TTC549 (cell line): ENCODE results near the gene CDH12.
"Not testable (repeated sequence)": the region's sequence is repeated elsewhere in the genome, so short reads cannot be mapped to it uniquely, and the experiment has no call there.

Source experiments
- FAIRE-seq: peaks from 2 replicates; lab custom pipeline; 2012; peaks lifted over from hg19 to GRCh38; lab: Jason Lieb, UNC

CDH12 gene

DNA sequence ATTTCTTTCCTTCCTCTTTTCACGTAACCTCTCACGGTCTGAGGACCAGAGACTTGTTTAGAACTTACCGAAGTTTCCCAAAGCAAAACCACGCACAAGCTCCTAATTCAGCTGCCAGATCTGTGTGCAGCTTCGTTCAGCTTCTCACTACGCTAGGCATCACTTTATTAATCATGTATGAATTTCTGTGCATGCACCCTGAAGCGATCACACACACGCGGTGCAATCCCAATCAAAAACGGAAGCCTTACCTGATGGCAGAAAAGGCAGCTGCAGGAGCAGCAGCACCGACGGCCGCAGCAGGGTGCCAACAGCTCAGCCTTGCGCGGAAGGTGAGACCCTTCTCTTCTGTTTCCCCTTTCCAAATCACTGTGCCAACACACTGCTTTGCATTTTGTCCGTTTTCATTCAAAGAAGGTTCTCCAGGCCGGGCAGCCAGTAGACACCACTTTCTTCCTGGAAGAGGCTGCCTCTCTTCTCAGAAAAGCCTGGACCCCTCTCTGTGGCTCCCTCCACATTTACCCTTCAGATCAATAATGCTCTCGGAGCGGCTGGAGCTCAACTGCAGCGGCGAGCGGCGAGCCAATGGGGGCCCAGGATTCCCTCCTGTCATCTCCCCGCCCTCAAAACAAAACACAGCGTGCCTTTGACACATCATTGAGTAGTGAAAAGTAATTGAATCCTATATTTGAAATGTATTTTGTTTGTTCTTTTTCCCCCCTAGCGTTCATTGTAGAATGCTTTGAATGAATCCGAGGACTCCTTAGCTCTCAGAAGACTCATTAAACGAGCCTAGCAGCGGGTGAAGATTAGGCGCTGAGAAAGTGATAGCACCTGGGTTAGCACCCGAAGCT lies at the start of gene CDH12:
Gene CDH12 (minus strand): TSS at position 538 of the 854 bp plus-strand sequence.
- no peak for FAIRE-seq

DNA sequence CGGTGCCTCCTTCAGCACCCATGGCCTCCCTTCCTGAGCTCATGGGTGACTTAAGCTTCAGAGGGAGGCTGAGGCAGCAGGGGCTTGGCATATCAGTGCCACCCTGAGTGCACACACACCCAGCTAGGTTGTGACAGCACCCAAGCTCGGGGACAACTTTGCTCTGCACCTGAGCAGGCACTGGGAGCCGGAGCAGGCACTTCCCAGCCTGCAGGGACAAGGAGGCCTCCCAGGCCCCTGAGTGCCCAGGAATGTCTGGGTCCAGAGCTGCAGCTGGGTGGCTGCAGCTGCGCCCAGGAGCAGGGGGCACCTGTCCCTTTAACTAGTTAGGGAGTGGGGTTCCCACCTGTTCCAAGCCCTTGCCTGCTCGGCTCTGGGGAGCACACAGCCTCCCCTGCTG lies 48.7 kb upstream of the CDH12 start:
- FAIRE-seq, result no peak

DNA sequence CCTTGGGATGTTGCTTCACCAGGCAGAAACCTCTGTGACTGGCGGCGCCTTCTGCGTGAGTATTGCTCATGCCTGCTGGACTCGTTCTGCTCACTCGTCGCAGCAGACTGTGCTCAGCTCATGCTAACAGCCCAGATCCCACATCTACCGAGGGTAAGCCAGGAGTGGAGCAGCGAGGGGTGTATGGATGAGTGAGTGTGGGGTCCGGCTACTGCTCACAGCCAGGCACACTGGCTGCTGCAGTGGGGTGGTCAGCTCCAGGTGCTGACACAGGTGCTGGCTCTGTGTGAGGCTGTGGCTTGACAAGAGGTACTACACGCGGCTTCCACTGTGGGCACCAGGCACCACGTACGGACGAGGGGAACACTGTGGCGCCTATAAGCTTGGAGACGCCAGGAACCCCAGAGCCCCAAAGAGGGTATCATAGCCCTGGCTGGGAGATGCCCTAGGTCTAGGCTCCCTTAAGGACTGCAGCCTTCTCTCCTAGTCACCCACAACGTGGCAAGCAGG lies 47.7 kb upstream of the CDH12 start:
- FAIRE-seq, result no peak

DNA sequence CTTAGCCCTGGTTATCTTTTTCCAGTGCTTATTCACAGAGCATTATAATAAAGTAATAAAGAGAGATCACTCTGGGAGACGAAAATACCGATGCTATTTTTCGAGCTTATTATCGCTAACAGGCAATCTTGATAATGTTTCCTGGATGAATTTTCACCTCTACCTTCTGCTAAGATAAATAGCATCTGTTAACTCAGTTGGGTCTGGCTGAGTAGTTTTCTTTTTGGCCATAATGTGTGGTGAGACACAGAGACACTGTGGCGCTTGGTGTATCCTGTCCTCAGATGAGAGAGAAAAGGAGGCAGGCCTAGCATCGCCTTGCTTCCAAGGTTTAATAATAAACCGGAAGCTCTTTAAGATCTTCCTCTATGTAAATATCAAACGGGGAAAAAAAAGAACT lies 46.2 kb upstream of the CDH12 start:
- no peak for FAIRE-seq

DNA sequence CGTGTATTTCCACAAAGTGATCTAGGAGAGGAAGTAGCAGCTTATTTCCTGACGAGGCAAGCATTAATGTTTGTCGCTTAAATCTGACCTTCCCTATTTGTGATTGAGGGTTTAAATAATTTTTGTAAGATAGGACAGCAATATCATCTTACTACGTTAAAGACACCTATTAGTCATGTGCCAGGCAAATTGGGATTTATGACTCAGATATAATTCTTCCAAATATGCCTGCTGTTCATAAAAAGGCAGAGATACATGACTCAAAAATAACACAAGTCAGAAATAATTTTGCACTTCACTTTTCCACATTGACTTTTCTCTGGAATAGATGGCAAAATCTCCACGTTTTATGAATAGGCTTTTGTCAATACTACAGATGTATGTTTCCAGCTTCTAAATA lies 43.0 kb upstream of the CDH12 start:
- FAIRE-seq, result no peak

DNA sequence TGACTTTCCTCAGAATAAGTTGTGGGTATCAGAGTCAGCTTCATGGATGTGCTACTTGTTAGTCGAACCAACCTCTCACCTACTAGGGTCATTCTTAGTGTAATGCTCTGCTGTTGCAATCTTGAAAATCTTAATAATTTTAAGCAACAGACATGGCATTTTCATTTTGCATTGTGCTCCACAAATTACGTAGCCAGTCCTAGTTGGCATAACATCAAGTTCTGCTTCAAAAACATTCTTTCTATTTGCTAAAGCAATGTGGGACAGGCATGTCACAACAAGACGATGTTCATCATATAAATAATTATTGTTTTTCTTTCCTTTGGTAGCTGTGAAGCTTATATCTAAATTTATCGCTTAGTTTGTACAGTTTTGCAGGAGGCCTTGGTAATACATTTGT lies 39.3 kb upstream of the CDH12 start:
- FAIRE-seq, result no peak

DNA sequence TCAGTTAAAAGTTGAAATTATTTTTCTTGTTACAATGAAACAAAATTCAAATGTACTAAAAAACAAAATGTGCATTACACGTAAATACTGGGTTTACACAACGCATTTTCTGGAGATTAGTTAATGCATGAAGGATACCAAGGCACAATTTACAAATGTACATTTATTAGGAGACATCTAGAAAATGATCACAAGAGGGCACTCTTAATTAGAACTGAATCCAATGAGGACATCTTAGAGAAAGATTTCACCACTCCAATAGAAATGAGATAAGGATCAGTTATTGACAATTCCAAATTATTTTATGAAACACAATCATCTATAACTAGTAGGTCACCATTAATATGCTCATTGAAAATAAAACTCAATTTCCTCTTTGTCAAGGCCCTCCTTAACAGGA lies 36.6 kb upstream of the CDH12 start:
- FAIRE-seq, result no peak

DNA sequence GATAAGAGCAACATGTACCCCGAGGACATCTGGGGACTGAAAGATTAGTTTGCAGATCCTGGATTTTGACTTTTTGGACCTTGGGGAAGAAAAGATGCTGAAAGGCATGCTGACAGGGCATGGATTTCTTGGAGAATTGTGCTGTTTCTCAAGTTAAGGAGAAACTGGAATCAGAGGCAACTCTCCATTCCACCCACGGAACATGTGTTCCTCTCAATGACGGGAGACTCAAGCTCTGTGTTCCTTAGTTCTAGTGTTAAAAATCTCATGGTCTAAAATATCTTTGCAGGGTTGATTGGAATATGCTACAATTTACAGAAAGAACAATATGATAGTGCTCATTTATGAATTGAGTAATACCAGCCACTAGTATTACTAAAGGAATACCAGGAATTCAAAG lies 34.4 kb upstream of the CDH12 start:
- no peak for FAIRE-seq

DNA sequence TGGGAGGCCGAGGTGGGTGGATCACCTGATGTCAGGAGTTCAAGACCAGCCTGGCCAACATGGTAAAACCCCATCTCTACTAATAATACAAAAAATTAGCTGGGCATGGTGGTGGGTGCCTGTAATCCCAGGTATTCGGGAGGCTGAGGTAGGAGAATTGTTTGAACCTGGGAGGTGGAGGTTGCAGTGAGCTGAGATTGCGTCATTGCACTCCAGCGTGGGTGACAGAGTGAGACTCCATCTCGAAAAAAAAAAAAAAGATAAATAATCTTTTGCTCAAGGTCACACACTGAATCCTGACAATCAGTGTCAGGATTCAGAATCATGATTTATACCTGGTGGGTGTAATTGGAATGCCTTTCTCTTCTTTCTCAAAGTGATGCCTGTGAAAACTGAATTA lies 5.8 kb upstream of the CDH12 start:
- not testable (repeated sequence) for FAIRE-seq

DNA sequence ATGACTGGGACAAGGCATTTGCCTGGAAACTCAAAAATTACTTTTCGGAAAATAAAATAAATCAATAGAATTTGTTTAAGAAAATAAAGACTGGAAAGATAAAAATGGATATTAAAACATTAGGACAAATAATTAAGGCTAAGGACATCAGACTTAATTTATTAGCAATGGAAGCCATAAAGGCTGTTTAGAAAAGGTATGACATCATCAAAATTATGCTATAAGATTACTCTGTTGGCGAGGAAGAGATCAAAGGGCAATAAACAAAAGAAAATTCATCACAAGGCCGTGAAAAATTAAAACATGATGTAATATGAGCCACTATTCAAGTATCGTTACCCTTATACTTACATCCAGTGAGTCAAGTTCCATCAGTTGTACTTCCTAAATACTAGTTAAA lies 2.7 kb upstream of the CDH12 start:
- no peak for FAIRE-seq

DNA sequence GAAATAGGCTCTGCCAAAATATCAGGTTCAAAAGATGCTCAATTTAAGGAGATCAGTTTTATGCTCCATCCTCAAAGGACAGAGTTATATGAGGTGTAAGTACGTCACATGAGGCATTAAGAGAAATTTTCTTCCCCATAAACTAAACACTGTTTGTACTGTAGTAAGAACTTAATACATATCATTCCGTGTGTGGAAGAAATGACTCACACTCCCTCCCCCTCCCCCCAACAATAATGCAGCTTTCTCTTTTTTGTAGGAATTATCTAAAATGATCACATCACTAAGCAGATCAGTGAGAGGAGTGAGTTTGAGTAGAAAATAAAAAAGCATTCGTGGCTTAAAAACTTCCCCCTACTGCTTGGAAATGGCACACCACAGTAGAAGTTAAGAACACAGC lies 2.2 kb downstream of the CDH12 start:
- FAIRE-seq, result no peak

DNA sequence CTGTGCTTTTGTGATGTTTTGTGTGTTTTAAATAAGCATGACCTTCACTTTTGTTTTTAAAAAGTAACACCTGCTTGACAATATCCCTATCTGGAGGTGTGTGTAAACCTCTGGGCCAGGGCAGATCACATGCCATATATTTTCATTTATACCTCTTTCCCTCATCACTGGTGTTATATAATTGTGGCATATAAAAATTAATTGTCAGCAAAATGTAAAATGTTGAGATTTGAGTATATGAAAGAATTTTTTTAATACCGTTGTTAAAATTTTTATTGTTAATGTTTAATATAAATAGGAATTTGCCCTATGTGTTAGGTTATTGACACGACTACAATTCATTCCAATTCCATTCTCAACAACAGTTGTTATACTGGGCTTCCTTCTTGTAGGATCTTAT lies 6.5 kb downstream of the CDH12 start:
- no peak for FAIRE-seq

DNA sequence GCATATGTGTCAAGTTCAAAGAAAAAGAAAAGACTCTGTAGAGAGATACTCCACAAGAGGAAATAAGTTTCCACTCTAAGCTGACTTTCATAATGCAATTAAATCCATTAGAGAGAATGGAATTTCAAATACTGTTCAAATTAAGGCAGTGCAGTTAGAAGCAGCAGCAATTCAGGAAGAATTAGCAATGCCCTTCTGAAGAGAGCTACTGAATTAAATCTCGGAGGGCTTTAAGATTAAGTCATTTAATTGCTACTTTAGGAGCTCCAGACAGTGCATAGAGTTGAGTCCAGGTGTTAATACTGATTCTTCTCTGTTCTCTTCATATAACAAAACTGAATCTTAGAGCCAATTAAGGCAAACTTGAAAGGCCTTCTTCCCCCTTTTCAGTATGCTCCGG lies 8.5 kb downstream of the CDH12 start:
- no peak for FAIRE-seq

DNA sequence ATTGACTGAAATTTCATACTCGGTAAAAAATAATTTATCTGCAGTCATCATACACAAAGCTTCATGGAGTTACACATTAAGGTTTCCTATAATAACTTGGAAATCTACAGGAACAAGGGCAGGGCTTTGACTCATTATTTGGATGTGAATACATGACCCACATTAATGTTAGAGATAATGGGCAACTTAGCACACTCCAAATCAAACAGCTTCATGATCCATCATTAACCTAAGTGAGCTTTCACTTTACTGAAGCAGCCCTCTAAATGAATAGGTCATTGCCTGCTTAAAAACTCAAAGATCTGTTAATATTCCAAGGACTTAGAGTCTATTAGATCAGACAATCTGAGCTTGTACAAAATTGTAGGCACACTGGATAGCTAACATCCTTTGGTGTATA lies 9.0 kb downstream of the CDH12 start:
- FAIRE-seq, result no peak

DNA sequence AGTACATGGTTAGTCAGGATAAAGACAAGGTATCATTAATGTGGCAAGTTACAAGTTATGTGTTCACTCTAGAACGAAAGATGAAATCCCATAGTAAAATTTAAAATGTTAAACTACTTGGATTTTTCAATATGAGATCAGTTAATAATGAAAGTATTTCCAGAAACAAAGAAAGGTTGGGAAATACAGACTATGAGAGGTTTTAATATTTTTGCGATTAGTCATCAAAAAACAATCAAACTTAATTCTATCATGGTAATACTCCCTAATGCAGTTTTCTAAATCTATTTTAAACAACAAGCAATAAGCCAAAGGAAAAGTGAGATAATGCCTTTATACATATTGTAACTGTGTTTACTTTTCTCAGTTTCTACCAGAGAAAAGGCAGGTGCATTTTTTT lies 10.6 kb downstream of the CDH12 start:
- FAIRE-seq, result no peak

DNA sequence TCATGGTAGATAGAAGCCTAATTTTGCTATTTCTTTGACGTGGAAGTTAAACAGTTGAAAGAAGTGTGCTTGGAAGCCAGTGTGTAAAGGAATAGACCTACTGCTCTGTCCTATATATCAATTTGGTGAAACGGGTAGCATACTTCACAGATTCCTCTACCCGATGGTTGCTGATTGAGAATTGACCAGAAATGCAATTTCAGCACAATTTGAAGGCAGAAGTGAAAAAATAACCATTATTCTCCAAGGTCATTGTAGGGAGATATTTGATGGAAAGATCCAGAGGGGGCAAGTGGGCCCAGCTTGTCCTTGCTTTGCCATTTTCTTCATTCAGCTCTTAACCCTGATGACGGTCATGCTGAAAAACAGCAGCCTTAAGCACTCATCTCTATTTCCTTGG lies 15.3 kb downstream of the CDH12 start:
- FAIRE-seq, result no peak

DNA sequence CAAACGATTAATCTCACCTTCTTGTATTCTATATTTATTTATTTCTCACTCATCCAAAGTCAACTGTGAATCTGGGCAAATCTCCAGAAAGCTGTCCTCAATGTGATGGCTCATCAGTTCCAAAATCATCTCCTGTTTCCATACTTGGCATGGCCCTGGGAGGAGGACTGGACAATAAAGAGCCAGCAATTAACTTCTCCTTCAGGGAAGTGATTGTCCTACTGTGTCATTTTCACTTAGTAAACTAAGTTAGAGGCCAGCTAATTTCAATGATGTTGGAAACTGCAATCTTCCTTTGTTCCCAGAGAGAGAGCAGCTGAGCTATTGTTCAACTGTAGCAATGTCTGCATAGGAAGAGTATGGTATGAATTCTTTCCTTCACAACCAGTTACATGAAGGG lies 17.5 kb downstream of the CDH12 start:
- no peak for FAIRE-seq

DNA sequence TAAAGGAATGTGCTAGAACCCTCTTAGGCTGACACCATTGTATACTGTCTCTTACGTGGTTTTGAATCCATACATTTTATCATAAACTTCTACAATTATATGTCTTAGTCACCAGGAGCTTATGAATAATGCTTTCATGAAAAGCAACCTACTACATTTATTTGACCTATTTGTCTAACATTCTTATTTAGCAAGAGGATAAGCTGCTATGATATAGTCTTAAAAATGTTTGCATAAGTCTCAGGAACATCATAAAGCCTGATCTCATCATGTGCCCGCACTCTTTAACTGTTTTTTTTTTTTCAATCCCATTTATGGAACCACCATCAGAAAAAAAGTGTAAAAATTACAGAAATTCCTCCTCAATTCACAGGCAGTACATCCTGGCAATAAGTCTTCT lies 59.7 kb downstream of the CDH12 start:
- FAIRE-seq, result no peak

DNA sequence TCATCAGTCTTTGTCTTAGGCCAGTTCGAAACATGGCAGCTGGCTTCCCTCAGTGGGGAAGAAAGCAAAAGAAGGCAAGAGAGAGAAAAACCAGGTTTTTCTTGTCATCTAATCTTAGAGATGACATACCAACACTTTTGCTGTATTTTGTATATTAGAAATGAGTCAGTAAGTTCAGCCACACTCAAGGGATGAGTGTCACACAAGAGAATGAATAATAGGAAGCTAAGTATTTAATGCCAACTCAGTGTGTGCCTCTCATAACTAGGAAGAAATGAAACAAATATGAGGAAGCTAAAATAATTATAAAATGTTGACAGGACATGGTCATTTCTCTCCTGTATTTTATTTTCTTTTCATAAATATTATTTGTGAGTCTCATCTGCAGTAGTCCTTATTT lies 65.3 kb downstream of the CDH12 start:
- no peak for FAIRE-seq

DNA sequence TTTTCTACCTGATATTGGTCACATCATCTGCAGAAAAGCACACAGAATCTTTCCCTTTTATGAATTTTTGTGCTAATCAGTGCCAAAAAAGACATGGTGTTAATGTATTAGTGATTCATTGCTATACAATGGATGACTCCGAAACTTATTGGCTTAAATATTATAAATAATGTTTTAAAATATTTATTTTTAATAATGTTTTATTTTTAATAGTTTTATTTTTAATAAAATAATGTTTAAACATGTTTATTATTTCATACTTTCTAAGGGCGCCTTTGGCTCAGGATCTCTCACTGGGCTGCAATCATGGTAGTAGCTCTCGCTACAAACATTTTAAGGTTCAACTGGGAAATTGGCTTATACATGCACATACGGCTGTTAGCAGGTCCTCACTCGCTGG lies 65.7 kb downstream of the CDH12 start:
- FAIRE-seq, result no peak

DNA sequence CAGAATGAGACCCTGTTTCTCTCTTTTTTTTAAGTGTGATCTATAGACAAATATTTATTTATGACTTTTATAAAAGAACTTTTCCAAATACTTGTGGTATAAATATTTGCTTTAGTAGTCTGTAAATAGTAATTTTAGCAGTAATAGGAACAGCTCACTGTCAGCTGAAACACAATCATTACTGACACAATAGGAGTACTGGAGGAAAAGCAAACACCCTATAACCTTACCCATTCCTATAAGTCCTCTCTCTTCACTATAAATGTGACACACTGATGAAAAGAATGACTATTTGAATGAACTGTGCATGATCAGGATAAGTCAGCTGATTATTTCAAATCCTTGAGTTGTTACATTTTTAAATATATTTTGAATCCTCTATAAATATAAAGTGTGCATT lies 72.4 kb downstream of the CDH12 start:
- FAIRE-seq, result no peak

DNA sequence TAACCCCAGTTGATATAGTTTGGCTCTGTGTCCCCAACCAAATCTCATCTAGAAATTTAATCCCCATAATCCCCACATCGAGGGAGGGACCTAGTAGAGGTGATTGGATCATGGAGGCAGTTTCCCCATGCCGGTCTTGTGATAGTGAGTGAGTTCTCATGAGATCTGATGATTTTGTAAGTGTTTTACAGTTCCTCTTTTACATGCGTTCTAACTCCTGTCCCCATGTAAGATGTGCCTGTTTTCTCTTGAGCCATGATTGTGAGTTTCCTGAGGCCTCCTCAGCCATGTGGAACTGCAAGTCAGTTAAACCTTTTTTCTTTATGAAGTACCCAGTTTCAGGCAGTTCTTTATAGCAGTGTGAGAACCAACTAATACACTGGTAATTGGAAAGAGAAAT lies 73.6 kb downstream of the CDH12 start:
- no peak for FAIRE-seq

DNA sequence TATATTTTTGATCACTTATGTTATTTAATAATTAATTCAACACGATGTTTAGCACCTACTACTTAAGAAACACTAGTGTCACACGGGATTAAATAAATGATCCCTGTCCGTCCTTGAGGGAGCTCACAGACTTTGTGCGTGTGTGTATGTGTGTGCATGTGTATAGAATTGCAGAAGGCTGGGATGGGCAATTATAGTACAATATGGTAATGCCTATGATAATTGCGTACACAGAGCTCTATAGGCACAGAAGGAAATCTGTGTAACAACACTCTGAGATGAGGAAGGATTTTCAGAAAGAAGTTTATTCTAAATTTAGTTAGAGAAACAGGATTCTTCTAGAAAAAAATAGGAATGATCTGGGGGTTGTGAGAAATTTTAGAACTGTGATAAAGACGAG lies 76.9 kb downstream of the CDH12 start:
- FAIRE-seq, result no peak

DNA sequence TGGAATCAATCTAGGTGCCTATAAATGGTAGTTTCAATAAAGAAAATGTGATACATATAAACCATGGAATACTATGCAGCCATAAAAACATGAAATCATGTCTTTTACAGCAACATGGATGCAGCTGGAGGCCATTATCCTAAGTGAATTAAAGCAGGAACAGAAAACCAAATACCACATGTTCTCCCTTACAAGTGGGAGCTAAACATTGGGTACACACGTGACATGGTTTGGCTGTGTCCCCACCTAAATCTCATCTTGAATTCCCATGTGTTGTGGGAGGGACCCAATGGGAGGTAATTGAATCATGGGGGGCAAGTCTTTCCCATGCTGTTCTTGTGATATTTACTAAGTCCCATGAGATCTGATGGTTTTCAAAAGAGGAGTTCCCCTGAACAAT lies 78.9 kb downstream of the CDH12 start:
- FAIRE-seq, result not testable (repeated sequence)
